ENCODE measurements around the gene TRPM3.
"Not testable (repeated sequence)": the region's sequence is repeated elsewhere in the genome, so short reads cannot be mapped to it uniquely, and the experiment has no call there.

The TRPM3 gene

DNA sequence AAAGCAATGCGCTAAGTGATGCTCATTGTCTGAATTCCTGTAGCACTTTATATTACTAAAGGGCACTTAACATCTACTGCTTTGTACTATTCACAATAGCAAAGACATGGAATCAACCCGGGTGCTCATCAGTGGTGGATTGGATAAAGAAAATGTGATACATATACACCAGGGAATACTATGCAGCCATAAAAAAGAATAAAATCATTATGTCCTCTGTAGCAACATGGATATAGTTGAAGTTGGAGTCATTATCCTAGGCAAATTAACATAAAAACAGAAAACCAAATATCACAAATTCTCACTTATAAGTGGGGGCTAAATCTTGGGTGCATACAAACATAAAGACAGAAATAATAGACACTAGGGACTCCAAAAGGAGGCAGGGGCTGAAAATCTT, 308.3 kb downstream of the TRPM3 start:
- DNase-seq, result no peak

DNA sequence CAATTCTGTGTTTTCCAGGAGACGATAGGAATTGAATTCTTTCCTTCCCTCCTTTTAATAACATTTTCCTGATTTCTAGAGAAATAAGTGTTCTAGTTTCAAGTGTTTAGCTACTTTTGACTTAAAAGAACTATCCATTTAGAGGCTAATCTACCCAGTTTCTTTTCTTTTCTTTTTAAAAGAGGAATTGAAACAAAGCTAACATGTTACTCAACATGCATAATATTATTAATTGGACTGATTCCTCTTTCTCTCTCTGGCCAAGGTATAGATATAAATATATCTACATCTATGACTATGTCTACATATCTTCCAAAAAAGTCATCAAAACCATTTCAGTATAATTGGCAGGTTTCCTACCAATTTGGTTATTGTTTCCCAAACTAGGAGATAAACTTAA, 309.8 kb downstream of the TRPM3 start:
- no peak for DNase-seq

DNA sequence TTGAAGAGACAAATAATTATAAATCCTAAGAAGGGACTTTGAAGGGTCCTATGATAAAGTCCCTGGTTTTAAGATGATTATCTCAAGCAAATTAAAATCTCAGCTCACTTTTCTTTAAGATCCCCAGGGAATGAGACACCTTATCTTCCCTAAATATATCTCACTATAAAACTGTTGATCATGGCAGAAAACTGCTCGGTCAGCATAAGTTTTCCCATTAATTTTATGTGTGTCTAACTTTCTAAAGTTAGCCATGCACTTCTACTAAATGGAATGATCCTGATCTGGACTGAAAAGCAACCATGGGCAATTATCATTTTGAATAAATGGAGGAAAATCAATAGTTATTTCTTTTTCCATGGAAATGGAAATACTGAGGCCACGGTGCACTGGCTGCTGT, 314.5 kb downstream of the TRPM3 start:
- DNase-seq, result no peak

DNA sequence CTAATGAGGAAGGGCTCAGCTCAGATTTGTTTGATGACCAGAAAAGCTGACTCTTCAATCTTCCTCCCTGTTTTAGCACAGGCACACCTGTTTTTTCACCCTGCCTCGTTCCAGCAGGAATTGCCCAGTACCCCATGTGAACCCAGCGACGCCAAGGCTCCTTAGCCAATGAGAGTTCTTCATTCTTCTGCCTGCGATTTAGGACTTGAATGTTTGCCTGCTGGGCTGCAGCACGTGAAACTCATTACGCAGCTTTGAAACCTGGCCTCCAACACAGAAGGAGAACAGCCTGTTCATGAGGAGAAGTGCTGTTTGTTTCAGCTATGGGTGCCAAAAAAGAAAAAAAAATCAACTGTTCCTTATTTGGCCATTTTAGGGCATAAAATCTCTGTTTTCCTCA, 315.5 kb downstream of the TRPM3 start:
- DNase-seq, result peak; percentile 4

DNA sequence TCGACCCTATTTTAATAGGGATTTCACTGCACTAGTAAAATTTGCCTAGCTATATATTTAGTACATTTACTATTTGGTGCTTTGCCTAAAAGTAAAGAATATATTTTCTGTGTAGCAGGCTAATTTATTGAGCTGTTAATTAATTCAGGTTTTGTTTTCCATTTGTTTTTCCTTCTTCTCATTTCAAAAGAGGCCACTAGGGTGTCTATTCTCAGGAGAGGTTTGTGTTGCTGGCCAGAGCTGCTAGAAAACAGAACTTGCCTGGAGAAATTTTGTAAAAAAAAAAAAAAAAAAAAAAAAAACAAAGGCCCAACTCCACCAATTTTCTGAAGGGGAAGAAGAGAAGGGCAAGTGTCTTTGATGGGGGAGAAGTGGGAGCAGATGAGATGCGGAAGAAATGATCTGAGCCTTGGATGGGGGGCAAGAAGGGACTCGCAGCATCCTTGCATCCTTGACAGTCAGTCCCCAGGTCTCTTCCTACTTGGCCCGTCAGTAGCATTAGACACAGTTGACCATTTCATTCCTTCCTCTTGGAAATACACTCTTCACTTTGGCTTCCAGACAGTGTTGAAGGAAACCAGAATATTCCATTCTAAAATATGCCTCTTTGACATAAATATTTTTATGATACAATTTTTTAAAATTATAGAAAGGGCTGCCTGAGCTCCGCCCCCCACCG, 318.5 kb downstream of the TRPM3 start:
- no peak for DNase-seq

DNA sequence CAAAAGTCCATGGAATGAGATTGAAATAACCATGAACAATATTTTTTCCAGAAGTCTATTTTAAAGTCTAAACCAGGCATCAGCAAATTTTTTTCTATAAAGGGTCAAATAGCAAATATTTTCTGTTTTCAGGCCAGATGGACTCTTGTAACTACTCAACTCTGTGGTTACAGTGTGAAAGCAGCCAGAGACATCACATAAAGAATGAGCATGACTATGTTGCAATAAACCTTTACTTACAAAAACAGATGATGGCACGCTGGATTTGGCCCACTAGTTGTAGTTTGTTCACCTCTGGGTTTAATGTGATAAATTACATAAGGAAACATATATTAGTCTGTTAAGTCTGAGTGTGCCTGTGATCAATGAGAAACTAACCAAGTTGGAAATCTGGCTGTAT, 319.2 kb downstream of the TRPM3 start:
- DNase-seq, result no peak

DNA sequence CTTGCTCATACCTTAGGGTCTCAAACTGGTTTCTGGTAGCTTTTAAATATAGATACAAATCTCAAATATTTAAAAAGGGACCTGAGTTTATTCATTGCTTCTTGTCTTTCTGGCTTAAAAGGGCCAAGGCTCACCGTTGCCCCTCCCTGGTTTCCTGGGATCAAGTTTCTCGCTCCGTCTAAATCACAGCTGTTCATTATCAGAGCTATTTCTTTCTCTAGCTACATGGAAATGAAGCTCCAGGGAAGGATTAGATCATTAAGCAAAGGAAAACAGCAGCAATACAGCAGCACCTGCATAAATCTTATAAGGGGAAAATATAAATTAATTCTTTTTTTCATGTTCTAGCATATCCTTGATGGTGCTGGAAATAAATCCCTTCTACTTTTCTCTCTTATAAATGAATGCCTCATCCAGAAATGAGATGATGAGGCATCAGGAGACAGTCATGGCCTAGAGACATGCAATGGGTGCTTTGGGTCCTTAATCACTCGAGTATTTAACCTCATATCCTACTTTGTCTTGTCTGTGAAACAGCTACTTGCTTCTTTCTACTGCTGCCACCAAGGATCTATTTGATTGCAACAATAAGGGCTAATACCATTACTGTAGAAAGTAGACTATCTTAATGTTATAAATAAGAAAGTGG, 320.1 kb downstream of the TRPM3 start:
- DNase-seq, result no peak

DNA sequence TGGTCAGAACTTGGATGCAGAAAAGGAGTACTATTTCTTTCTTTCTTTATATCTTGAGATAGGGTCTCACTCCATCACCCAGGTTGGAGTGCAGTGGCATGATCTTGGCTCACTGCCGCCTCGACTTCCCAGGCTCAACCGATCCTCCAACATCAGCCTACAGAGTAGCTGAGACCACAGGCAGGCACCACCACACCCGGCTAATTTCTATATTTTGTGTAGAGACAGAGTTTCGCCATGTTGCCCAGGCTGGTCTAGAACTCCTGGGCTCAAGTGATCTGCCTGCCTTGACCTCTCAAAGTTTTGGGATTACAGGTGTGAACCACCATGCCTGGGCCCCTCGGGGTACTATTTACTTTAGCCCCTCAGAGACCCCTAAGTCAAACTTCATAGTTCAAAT, 323.4 kb downstream of the TRPM3 start:
- DNase-seq, result no peak

DNA sequence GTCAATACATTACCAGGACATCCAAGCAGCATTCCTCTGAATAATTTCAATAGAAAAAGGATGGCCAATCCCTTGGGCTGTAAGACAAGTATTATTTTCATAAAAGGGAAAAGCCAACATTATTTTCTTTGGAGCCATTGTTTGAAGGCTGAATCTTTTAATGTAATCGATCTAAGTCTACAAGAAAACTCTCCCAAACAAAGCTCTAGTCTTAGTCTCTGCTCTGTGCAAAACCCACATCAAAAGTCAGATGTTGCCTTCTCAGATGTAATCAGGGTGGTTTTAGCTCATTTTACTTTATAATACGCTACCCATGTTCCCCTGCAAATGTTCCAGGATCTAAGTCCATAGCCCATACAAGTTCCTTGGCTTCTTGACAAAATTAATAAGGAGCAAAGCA, 325.6 kb downstream of the TRPM3 start:
- no peak for DNase-seq

DNA sequence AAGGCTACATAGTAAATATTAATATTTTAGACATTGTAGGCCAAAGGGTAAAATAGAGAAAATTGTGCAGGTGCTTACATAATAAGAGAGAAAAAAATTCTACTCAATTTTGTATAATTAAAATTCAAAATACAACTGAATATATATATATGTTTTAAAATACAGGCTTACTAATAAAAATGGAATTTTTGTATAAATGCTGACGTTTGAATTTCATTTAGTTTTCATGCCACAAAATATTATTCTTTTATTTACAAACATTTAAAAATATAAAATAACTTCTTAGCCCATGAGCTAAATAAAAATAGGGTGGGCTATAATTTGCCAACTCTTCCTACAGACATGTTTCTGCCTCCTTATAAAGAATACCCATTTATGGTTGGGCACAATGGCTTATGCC, 328.6 kb downstream of the TRPM3 start:
- DNase-seq, result no peak

DNA sequence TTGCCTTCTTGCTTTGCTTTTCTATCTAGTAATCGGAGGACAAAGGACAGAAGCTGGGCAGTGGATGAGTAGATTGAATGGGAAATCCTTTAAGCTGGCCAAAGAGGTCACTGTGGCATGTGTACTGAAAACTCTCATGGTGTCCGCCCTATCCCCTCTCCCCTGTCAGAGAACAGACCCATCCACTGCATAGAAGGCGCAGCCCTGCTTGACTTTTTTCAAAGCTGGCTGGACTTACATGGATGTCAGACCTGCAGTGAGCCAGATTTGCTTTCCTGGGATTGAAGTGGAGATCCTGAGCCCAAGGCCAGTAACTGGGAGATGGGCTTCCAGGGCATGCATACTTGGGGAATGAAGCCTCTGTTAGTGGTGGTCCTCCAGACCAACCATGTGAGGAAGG, 329.5 kb downstream of the TRPM3 start:
- no peak for DNase-seq

DNA sequence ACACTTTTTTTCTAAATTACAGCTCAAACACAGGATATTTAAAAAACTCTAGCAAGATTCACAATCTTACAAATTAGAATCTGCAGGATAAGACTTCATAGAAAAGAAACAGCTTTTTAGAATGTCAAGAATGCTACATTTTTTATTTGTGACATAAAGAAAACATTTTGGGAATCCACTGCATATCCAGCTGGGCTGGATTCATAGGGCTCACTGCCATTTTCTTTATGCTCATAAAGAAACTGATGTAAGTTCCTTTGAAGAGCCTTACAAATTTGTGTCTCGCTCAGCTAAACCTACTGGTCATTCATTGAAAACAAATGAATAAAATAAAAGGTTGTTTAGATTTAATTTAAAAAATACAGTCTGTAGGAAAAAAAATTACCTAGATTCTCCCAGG, 332.3 kb downstream of the TRPM3 start:
- DNase-seq, result no peak

DNA sequence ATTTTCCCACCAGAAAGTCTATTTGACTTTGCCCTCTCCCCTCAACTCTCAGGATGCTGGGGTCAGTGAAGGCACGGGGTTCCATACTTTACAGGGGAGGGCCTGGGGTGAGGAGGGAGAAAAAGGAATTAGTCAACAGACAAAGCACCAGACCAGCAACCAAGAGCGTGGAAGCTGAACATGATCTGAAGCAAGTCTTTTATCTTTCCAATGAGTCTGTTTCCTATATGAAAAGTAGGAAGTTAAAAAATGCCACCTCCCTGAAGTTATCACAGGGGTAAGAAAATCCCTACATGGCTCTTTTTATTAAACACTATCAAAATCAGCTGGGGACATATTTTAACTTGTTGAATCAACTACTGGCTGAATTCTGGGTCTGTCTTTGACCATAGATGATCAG, 337.0 kb downstream of the TRPM3 start:
- no peak for DNase-seq

DNA sequence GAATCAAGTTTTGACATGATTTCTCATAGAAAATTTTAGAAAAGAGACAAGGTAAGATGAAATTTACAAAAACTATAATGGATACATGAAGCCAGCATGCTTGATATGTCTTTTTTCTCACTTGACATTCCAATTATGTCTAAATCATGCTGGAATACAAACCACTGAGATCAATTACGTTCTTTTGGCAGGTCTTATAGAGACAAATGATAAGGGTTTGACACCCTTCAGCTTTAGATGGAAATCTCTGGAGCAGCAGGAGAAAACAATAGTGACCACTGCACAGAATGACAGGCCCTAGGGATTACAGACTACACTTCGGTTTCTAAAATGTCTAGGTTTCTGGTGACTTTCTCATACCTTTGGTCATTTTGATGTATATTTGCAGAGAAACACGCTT, 342.9 kb downstream of the TRPM3 start:
- DNase-seq, result no peak

DNA sequence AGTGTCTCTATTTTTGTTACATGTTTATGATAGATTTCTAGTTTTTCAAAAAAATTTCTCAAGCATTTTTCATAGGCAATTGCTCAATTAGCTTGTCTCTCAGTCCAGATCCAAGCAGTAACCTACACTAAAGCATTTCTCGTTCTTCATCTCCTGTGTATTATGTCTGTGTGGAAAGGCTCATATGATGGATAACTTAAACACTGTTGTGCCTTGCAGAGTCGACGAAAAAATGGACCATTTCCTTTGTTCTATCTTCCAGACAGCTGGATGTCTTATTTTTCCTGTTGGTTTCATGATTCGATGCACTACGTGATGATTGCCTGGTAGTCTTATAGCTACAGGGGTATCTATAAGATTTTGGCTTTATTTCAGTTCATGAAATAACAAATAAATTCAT, 347.8 kb downstream of the TRPM3 start:
- no peak for DNase-seq

DNA sequence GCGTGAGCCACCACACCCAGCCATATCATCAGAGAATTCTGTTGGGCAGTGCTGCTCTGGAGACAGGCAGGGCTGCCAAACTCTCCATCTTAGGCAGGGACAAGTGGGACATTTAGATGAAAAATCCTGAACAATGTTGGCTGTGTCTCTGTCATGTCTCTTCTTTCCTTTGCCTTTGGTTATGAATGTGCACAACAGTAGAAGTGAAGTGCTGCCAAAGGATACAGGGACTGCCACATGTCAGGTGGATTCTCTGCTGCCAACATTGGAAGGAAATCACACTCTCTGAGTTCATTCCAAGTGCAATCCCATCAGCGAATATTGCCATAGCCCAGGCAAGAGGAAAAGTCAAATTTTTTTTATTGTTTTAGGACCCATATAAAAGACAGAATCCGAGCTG, 348.8 kb downstream of the TRPM3 start:
- no peak for DNase-seq

DNA sequence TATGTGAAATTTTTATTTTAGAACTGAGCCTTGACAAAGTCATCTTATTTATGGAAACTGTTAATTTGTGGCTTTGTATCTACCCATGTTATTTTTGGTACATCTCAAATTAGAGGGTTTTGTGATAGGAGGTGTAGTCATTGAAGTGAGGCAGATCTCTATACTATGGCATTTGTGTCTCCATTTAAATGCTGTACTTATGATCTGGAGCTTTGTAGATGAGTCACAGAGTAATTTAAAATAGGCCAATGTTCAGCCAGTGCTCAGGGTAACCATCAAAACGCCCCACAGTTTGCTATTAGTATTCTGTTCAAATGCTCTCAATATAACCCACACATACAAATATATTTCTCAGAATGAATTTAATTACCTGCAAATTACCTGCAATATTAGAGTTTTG, 355.5 kb downstream of the TRPM3 start:
- no peak for DNase-seq

DNA sequence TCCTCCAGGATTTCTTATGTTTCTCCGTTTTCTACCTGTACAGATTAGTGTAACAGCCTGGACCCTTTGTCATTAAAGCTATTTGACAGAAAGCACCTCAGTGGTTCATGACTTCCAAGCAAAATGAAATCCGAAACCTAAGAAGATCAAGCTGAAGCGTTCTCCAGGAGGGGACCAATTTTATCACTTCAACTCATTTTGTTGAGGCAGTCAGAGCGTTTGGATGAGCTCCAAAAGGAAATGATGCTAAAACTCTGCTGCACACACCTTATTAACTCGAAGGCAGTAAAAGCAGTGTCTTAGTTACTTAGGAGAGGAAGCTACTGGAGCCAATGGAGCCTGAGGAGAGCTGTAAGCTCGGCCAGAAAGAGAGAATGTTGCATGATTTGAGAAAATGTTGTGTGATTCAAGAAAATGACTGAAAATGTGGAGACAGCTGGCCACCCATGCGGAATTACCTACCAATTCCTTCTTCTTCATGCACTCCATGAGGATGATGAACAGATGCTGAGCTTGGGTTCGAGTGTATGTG, 360.2 kb downstream of the TRPM3 start:
- no peak for DNase-seq

DNA sequence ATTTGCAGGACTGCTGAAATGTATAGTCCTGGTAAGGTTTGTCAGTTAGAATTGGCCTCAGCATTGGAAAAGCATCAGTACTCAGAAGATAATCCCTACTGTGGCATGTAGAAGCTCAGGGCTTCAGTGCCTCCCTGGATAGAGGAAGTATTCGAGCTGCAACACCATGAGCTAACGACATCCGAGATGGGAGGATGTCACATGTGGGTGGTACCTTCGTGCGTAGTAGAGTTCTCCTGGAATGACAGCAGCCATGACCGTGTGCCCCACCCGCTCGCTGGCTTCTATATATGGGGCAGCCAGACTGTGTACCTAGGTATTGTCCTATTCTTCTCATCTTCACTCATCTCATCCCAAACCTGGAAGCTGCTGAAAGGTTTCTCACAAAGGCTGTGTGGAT, 361.2 kb downstream of the TRPM3 start:
- DNase-seq, result no peak

DNA sequence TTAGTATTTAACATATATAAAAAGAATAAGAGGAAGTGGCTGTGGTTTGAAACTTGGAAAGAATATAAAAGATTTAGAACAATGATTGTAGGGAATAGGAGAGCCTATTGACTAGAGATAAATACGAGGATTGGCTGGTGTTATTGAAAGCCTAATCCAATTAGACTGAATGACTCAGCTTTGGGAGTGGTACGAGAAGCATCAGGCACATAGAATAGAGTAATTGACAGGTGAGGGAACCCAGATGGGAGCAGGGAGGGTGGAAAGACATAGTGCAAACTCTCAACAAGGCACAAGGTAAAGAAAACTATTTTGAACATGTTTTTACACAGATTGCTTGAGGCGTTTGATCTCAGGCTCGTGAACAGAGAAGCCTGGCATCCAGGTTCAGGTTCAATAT, 368.1 kb downstream of the TRPM3 start:
- no peak for DNase-seq

DNA sequence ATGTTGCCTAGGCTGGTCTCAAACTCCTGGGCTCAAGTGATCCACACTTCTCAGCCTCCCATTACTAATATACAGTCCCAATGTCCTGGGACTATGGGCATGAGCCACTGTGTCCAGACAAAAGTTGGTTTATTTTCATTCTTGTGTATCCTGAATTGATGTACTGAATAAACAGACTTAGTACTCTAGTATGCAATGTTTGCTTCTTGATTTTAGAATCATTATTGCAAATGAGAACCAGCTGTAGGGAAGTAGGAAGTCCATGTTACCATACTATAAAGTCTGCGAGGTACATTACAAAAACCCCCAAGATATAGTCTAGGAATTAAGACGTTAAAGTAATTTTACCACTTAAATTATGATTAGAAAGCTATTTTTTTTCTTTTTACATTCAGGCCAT, 372.4 kb downstream of the TRPM3 start:
- DNase-seq, result no peak

DNA sequence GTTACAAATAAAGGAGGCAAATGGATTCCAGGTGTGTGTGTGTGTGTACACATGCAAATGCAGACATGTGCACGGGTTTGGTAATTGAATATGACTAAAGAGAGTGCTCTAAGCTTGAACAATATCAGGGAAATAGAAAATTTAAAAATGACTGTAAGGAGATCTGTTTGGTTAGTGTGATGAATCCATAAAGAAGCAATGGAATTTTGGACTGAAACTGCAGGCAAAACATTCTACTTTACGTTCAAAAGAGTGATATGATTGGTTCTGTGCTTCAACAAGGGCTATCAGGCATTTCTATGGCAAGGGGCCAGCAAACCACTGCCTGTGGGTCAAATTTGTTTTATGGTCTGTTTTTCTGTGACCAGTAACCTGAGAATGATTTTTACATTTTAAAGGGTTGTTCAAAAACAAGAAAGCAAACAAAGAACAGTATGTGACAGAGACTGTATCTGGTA, 374.1 kb downstream of the TRPM3 start:
- no peak for DNase-seq

DNA sequence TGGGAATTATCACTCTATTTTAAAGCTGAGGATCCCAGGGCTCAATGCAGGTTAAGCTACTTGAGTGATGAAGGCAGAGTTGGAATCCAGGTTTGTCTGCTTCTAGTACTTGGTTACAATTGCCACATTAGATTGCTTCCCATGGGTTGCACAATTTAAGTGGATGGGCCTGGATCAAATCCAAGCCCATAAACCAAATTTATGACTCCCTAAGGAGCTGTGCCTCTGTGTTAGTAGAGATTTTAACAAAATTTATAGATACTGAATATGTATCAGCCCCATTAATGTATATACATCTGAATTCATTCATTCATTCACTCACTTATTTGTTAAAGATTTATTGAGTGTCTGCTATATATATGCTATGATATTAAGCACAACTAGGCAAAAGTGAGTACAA, 374.7 kb downstream of the TRPM3 start:
- DNase-seq, result no peak

DNA sequence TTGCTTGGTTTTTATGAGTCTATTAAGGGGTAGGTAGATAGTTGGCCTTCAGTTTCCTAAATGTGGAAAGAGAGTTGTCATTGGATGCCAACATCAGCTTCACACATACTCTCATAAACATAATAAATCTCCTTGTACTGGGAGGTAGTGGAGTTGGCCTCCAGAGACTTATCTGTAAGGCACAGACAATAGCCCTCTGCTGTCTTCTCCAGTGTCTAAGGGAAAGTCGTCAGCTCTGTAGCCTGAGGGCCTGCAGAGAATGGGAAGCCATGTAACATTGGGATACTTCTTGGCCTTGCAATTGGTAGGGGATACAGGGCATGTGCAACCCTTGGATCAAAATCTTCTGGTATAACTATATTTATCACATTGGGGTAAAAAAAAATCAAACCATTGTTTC, 375.1 kb downstream of the TRPM3 start:
- DNase-seq, result no peak

DNA sequence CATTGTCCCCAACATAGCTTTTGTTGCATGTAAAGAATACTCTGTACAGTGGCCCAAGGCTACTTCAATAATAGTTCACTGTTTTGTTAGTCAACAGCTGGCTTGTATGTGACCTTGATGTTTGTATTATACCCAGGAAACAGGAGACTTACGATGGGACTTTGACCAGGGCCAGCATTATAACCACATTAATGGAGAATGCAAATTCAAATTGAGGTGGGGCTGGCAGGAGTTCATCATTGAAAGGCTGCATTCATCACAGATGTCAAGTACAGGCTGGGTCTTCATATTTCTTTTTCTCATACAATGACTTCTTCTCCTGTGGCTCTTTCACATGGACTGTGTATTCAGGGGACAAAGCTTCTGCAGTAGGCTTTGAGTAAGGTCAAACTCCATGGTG, 396.6 kb downstream of the TRPM3 start:
- DNase-seq, result not testable (repeated sequence)
